Tibial nerve (tissue), 3 donors: Measurements from ENCODE around the gene TSPY8.
"Not testable (repeated sequence)": the region's sequence is repeated elsewhere in the genome, so short reads cannot be mapped to it uniquely, and the experiment has no call there.

Source experiments
- POLR2A ChIP-seq, 2 donors: fragments of 450-650 bp; IDR thresholded peaks; one replicate each; pipeline ENCODE4 v1.6.1; 2017; ENCODE audit warnings: antibody characterized with exemption in 2 of 2, mild to moderate bottlenecking in 2 of 2, moderate library complexity in 2 of 2
- TF ChIP-seq, protein P1 (sequence below), 5 experiments: fragments of 200-600 bp in 3 of 5; fragments of 450-650 bp in 2 of 5; sonication (generic) in 3 of 5; IDR thresholded peaks; one replicate each; pipeline ENCODE4 v1.5.1; 2016 to 2019; ENCODE audit warnings: antibody characterized with exemption in 5 of 5, mild to moderate bottlenecking in 3 of 5, moderate library complexity in 2 of 5

DNA sequence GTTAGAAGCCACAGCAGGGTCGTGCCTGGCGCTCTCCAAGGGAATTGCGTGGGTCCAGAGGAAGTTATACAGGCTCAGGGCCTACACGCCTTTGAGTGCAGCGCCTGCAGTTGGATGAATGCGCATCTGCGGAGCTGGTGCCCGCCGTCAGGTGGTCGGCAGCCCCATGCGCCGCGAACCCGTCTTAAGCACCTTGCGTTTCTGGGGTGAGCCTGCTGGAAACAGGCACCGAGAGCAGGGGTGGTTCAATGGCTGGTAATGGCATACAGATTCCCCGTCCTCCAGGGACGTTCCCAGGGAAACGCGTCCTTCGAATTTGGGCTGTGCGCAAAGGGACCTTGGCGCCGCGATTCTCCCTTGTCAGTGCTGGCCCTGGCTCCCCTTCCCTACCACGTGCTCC is 38.9 kb downstream of the TSPY8 start:
- TF ChIP-seq, protein P1, sequence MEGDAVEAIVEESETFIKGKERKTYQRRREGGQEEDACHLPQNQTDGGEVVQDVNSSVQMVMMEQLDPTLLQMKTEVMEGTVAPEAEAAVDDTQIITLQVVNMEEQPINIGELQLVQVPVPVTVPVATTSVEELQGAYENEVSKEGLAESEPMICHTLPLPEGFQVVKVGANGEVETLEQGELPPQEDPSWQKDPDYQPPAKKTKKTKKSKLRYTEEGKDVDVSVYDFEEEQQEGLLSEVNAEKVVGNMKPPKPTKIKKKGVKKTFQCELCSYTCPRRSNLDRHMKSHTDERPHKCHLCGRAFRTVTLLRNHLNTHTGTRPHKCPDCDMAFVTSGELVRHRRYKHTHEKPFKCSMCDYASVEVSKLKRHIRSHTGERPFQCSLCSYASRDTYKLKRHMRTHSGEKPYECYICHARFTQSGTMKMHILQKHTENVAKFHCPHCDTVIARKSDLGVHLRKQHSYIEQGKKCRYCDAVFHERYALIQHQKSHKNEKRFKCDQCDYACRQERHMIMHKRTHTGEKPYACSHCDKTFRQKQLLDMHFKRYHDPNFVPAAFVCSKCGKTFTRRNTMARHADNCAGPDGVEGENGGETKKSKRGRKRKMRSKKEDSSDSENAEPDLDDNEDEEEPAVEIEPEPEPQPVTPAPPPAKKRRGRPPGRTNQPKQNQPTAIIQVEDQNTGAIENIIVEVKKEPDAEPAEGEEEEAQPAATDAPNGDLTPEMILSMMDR (IDR thresholded peaks at IDR 0.05): not testable (repeated sequence)
- not testable (repeated sequence) for TF ChIP-seq POLR2A (IDR thresholded peaks at IDR 0.05)
